Breast epithelium (tissue), 4 donors: ENCODE measurements around the gene SF3B1. TPM values are rescaled to one million over a fixed set of nuclear protein-coding genes. Genes with fewer than 3 reads are reported as not detected.

Experiments used
- DNase-seq, 2 donors: peaks; one replicate each; pipeline ENCODE4 v3.0.0-alpha.2; 2019; ENCODE audit warnings: low spot score in 2 of 2
- H3K27ac ChIP-seq, 2 donors: fragments of 200-600 bp; sonication (generic) in 1 of 2; one replicate each; pipeline ENCODE4 v1.5.1; 2016 to 2019; ENCODE audit warnings: mild to moderate bottlenecking in 1 of 2
- H3K27me3 ChIP-seq, 2 donors: fragments of 200-600 bp; sonication (generic) in 1 of 2; one replicate each; pipeline versions ENCODE4 v1.5.1 to v1.6.0; 2017 to 2019; ENCODE audit warnings: control low read depth in 1 of 2, mild to moderate bottlenecking in 1 of 2
- H3K36me3 ChIP-seq: fragments of 200-600 bp; one replicate; pipeline ENCODE4 v1.5.1; 2019
- H3K4me1 ChIP-seq, 2 donors: fragments of 200-600 bp; sonication (generic); one replicate each; pipeline ENCODE4 v1.5.1; 2016 to 2019; ENCODE audit warnings: control low read depth in 1 of 2
- H3K4me3 ChIP-seq, 3 donors: fragments of 200-600 bp; sonication (generic); 1 replicate in 2 of 3; 2 replicates in 1 of 3; pipeline ENCODE4 v1.5.1; 2016 to 2019; ENCODE audit warnings: mild to moderate bottlenecking in 3 of 3, moderate library complexity in 2 of 3
- H3K9me3 ChIP-seq, 2 donors: fragments of 200-600 bp; sonication (generic) in 1 of 2; one replicate each; pipeline ENCODE4 v1.5.1; 2016 to 2019; ENCODE audit warnings: control low read depth in 1 of 2
- CTCF ChIP-seq, 3 donors: fragments of 450-650 bp; IDR thresholded peaks; one replicate each; pipeline ENCODE4 v1.5.1; 2016 to 2017; ENCODE audit warnings: antibody characterized with exemption in 3 of 3, mild to moderate bottlenecking in 3 of 3, moderate library complexity in 3 of 3
- POLR2A ChIP-seq: fragments of 450-650 bp; IDR thresholded peaks from one replicate; pipeline ENCODE4 v1.6.1; 2016; ENCODE audit warnings: antibody characterized with exemption, mild to moderate bottlenecking, moderate library complexity
- POLR2AphosphoS5 ChIP-seq, 3 donors: sonication (generic); formaldehyde crosslinking; IDR thresholded peaks; one replicate each; pipeline ENCODE4 v1.6.1; 2017; ENCODE audit warnings: antibody characterized with exemption in 3 of 3
- intact Hi-C: fragments of 100-400 bp; cut with DNase I; formaldehyde crosslinking; loops from one replicate; pipeline ENCODE4 v1.15.1; 2023; ENCODE audit warnings: low total_unique reads
- total RNA-seq, 3 donors: library from RNA; depleted of rRNA; stranded (reverse); fragments of >200 nt; gene quantifications; one replicate each; pipeline ENCODE4 v1.1.0, GENCODE V29; 2016

SF3B1 gene
- total RNA-seq, 3 donors from 2014 or later, result 403 to 552 (median 415) TPM

GRCh38 chr2:197369933-197370320 lies 64.9 kb downstream of the SF3B1 start:
- TF ChIP-seq POLR2A (no peak), POLR2AphosphoS5 (IDR thresholded peaks at IDR 0.05) (no peak), CTCF (IDR thresholded peaks at IDR 0.05) (no peak)
- intact Hi-C loops, result no loop called here
- Histone ChIP-seq H3K4me3 (no peak overlapping the region), H3K4me1 (no peaks in the 10 kb centered on the region), H3K27ac (no peak overlapping the region), H3K27me3 (no peaks in the 10 kb centered on the region), H3K9me3 (no peaks in the 10 kb centered on the region), H3K36me3 (no peaks in the 10 kb centered on the region)
- no peak for DNase-seq

- DNase-seq, result no peak
- no peaks in the 10 kb centered on the region for H3K27me3 ChIP-seq
- TF ChIP-seq POLR2AphosphoS5 (IDR thresholded peaks at IDR 0.05) (no peak), CTCF (IDR thresholded peaks at IDR 0.05) (no peak), POLR2A (no peak)
- no peak overlapping the region for H3K4me3 ChIP-seq
- no peak overlapping the region for H3K27ac ChIP-seq
- intact Hi-C loops, result no loop called here
- no peaks in the 10 kb centered on the region for H3K36me3 ChIP-seq
- no peaks in the 10 kb centered on the region for H3K9me3 ChIP-seq
- no peaks in the 10 kb centered on the region for H3K4me1 ChIP-seq
These were observed 65.4 kb downstream of the SF3B1 start for GRCh38 chr2:197369228-197369932.

- H3K27ac ChIP-seq, result no peak overlapping the region
- H3K9me3 ChIP-seq, result no peaks in the 10 kb centered on the region
- H3K4me1 ChIP-seq, result no peaks in the 10 kb centered on the region
- H3K27me3 ChIP-seq, result no peaks in the 10 kb centered on the region
- no peak for DNase-seq
- intact Hi-C loops, result no loop called here
- TF ChIP-seq POLR2AphosphoS5 (IDR thresholded peaks at IDR 0.05) (no peak), POLR2A (no peak), CTCF (IDR thresholded peaks at IDR 0.05) (no peak)
- H3K4me3 ChIP-seq, result no peak overlapping the region
- no peaks in the 10 kb centered on the region for H3K36me3 ChIP-seq
These were observed 66.4 kb downstream of the SF3B1 start for GRCh38 chr2:197368412-197368811.

GRCh38 chr2:197363998-197364397 lies 70.8 kb downstream of the SF3B1 start:
- no peaks in the 10 kb centered on the region for H3K27me3 ChIP-seq
- TF ChIP-seq CTCF (IDR thresholded peaks at IDR 0.05) (no peak), POLR2AphosphoS5 (IDR thresholded peaks at IDR 0.05) (no peak)
- H3K4me1 ChIP-seq, result no peaks in the 10 kb centered on the region
- H3K9me3 ChIP-seq, result no peaks in the 10 kb centered on the region
- intact Hi-C loops, result no loop called here
- H3K4me3 ChIP-seq, result no peak overlapping the region
- H3K36me3 ChIP-seq, result no peaks in the 10 kb centered on the region
- no peak for DNase-seq
- H3K27ac ChIP-seq, result no peak overlapping the region

- H3K27me3 ChIP-seq, result no peaks in the 10 kb centered on the region
- no peaks in the 10 kb centered on the region for H3K4me1 ChIP-seq
- no peak overlapping the region for H3K27ac ChIP-seq
- TF ChIP-seq POLR2A, result no peak
- TF ChIP-seq CTCF (IDR thresholded peaks at IDR 0.05), result no peak
- no peak for TF ChIP-seq POLR2AphosphoS5 (IDR thresholded peaks at IDR 0.05)
- H3K36me3 ChIP-seq, result no peaks in the 10 kb centered on the region
- H3K9me3 ChIP-seq, result no peaks in the 10 kb centered on the region
- no peak for DNase-seq
- H3K4me3 ChIP-seq, result no peak overlapping the region
- intact Hi-C loops, result no loop called here
These were observed 74.1 kb downstream of the SF3B1 start for GRCh38 chr2:197360744-197361156.
